Activated CD4-positive, alpha-beta T cell treated with anti-CD3 and anti-CD28 coated beads for 1 hour (primary cell): Measurements from ENCODE around the gene TNRC6B.
"Not testable (repeated sequence)": the region's sequence is repeated elsewhere in the genome, so short reads cannot be mapped to it uniquely, and the experiment has no call there.

Source experiments
- DNase-seq: peaks from one replicate; pipeline ENCODE4 v3.0.0-alpha.2; 2020

The TNRC6B gene

GRCh38 chr22:40377931-40378330 lies 200.2 kb downstream of the TNRC6B start:
- DNase-seq: no peak

DNA sequence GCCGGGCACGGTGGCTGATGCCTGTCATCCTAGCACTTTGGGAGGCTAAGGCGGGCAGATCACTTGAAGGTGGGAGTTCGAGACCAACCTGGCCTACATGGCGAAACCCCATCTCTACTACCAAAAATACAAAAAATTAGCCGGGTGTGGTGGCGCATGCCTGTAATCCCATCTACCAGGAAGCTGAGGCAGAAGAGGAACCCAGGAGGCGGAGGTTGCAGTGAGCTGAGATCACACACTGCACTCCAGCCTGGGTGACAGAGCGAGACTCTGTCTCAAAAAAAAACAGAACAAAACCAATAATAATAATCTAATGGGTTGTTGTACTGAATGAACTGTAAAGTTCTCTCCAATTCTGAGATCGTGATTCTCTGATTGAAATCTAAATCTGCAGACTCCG lies 200.7 kb downstream of the TNRC6B start:
- not testable (repeated sequence) for DNase-seq

DNA sequence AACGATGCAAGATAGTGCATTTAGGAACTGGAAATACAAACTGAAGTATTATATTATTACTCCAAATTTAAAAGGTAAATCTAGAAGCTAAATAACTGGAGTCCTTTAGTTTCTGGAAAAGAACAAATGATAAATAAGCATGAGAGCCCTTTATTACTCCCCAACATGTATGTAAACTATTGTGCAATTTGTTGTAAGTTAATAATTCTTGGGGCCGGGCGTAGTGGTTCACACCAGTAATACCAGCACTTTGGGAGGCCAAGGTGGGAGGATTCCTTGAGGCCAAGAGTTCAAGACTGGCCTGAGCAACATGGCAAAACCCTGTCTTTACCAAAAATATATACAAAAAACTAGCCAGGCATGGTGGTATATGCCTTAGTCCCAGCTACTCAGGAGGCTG lies 203.7 kb downstream of the TNRC6B start:
- DNase-seq: no peak

DNA sequence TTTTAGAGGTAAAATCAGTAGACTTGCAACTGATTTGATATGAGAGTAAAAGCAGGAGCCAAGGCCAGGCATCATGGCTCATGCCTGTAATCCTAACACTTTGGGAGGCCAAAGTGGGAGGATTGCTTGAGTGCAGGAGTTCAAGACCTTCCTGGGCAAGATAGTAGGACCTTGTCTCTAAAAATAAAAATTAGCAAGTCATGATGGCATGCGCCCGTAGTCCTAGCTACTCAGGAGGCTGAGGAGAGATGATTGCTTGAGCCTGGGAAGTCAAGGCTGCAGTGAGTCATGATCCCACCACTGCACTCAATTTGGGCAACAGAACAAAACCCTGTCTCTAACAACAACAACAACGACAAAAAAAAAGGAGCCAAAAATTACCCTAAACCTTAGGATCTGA lies 206.2 kb downstream of the TNRC6B start:
- no peak for DNase-seq

DNA sequence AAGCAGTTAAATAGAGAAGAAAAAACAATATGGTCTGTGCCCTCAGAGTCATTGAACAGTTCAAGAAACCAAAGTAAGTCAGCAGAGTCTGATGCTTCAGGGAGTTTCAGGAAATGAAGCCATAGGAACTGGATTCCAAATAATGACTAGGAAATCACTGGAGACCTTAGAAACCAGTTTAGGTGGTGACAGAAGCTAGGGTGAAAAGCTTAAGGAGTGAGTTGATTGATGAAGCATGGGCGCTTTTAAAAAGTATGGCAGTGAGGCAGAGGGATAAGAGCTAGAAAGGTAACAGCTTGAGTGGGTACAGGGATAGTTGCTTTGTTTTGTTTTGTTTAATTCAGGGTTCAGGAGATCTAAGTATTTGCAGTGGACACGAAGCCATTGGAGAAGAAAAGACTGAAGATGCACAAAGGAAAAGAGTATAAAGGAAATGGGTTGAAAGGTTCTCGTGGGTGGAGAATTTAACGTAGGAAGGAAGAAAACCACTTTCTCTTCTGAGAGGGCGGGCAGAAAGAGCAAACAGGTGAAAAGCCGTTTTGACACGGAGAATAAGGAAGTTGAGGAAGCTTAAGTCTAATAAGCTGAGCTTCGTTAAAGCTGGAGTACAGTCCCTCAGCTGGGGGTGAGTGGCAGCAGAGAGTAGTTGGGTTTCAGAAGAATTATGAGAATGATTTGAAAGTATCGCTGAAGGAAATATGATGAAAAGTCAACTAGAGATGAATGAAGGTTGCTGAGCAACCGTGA lies 207.5 kb downstream of the TNRC6B start:
- DNase-seq: no peak
